Vagina (tissue), 2 donors: ENCODE results near the gene CACNA1H. TPM values are rescaled to one million over a fixed set of nuclear protein-coding genes. Genes with fewer than 3 reads are reported as not detected.

Experiments
- DNase-seq, 2 donors: peaks; one replicate each; pipeline ENCODE4 v3.0.0-alpha.2; 2017; ENCODE audit errors: extremely low spot score in 2 of 2
- H3K27ac ChIP-seq: fragments of 200-600 bp; sonication (generic); one replicate; pipeline ENCODE4 v1.5.1; 2019
- H3K27me3 ChIP-seq: fragments of 200-600 bp; sonication (generic); one replicate; pipeline ENCODE4 v1.5.1; 2019
- H3K36me3 ChIP-seq, 2 donors: fragments of 200-600 bp; sonication (generic); one replicate each; pipeline ENCODE4 v1.5.1; 2017 to 2019
- H3K4me1 ChIP-seq: fragments of 200-600 bp; sonication (generic); one replicate; pipeline ENCODE4 v1.5.1; 2019
- H3K4me3 ChIP-seq, 2 donors: fragments of 200-600 bp; sonication (generic); 1 replicate in 1 of 2; 2 replicates in 1 of 2; pipeline ENCODE4 v1.5.1; 2016 to 2019
- H3K9me3 ChIP-seq: fragments of 200-600 bp; sonication (generic); one replicate; pipeline ENCODE4 v1.5.1; 2019
- POLR2A ChIP-seq, 2 donors: fragments of 450-650 bp; IDR thresholded peaks; one replicate each; pipeline ENCODE4 v1.6.1; 2017; ENCODE audit warnings: antibody characterized with exemption in 2 of 2, mild to moderate bottlenecking in 2 of 2, moderate library complexity in 2 of 2
- POLR2AphosphoS5 ChIP-seq, 2 donors: sonication (generic); formaldehyde crosslinking; IDR thresholded peaks; one replicate each; pipeline ENCODE4 v1.9.0; 2017; ENCODE audit warnings: antibody characterized with exemption in 2 of 2, mild to moderate bottlenecking in 2 of 2, low read depth in 1 of 2; ENCODE audit not compliant: insufficient read depth in 1 of 2
- intact Hi-C: fragments of 100-400 bp; cut with DNase I; formaldehyde crosslinking; loops from one replicate; pipeline ENCODE4 v1.15.1; 2023
- total RNA-seq: library from RNA; depleted of rRNA; stranded (reverse); fragments of >200 nt; gene quantifications from one replicate; pipeline ENCODE4 v1.2.3, GENCODE V29; 2016
- TF ChIP-seq, protein P1 (sequence below), 3 experiments: fragments of 450-650 bp in 2 of 3; fragments of 200-600 bp in 1 of 3; sonication (generic) in 1 of 3; IDR thresholded peaks; one replicate each; pipeline ENCODE4 v1.5.1; 2017 to 2019; ENCODE audit warnings: antibody characterized with exemption in 3 of 3, mild to moderate bottlenecking in 2 of 3, moderate library complexity in 2 of 3

CACNA1H gene
- total RNA-seq, 1 donor from 2014 or later, result 10.8 TPM

DNA sequence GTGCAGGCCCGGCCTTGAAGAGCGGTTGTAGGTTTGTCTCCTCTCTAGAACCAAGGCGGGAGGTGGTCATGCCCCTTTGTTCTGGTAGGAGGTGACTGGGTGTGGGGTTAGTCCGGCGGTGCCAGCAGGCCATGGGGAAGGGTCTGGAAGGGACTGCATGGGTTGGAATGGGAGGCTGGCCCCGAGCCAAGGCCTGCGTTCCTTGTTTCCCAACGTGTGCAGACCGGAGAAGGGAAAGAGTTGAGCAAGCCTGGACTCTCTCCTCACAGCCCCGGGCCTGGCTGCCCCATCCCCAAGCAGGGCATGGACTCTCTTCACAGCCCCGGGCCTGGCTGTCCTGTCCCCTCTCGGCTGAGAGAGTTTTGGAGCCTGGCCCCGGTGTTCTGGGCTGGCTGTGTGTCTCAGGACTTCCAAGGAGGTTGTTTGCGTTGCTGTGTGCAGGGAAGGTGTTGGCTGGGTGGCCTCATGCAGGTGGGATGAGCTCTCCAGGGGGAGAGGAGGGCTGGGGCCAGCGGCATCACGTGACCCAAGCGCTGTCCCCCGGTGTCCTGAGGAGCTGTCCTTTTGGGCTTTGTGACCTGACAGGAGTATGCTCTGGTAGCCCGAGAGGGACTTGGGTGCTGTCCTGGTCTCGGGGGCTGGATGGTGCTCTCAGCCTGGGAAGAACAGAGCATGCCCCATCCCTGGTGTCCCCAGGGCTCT, 2.6 kb downstream of the CACNA1H start:
- peaks cover 43% of the 10 kb centered on the region for H3K4me1 ChIP-seq
- peak overlapping the region; percentile 54 for H3K27ac ChIP-seq
- peaks cover 11% of the 10 kb centered on the region for H3K27me3 ChIP-seq
- TF ChIP-seq, protein P1, sequence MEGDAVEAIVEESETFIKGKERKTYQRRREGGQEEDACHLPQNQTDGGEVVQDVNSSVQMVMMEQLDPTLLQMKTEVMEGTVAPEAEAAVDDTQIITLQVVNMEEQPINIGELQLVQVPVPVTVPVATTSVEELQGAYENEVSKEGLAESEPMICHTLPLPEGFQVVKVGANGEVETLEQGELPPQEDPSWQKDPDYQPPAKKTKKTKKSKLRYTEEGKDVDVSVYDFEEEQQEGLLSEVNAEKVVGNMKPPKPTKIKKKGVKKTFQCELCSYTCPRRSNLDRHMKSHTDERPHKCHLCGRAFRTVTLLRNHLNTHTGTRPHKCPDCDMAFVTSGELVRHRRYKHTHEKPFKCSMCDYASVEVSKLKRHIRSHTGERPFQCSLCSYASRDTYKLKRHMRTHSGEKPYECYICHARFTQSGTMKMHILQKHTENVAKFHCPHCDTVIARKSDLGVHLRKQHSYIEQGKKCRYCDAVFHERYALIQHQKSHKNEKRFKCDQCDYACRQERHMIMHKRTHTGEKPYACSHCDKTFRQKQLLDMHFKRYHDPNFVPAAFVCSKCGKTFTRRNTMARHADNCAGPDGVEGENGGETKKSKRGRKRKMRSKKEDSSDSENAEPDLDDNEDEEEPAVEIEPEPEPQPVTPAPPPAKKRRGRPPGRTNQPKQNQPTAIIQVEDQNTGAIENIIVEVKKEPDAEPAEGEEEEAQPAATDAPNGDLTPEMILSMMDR (IDR thresholded peaks at IDR 0.05), result no peak
- TF ChIP-seq POLR2AphosphoS5 (IDR thresholded peaks at IDR 0.05; ENCODE audit: insufficient read depth in 1 of 2, low read depth in 1 of 2), result no peak
- H3K36me3 ChIP-seq, result no peaks in the 10 kb centered on the region
- intact Hi-C loops, result loop anchor here (10.0 kb wide), 1 partner anchor 889 kb away; the partner anchor contains the start of genes NTHL1 and TSC2
- H3K9me3 ChIP-seq, result no peaks in the 10 kb centered on the region
- DNase-seq, result no peak
- H3K4me3 ChIP-seq, result peak overlapping the region; percentile 34 to 55

DNA sequence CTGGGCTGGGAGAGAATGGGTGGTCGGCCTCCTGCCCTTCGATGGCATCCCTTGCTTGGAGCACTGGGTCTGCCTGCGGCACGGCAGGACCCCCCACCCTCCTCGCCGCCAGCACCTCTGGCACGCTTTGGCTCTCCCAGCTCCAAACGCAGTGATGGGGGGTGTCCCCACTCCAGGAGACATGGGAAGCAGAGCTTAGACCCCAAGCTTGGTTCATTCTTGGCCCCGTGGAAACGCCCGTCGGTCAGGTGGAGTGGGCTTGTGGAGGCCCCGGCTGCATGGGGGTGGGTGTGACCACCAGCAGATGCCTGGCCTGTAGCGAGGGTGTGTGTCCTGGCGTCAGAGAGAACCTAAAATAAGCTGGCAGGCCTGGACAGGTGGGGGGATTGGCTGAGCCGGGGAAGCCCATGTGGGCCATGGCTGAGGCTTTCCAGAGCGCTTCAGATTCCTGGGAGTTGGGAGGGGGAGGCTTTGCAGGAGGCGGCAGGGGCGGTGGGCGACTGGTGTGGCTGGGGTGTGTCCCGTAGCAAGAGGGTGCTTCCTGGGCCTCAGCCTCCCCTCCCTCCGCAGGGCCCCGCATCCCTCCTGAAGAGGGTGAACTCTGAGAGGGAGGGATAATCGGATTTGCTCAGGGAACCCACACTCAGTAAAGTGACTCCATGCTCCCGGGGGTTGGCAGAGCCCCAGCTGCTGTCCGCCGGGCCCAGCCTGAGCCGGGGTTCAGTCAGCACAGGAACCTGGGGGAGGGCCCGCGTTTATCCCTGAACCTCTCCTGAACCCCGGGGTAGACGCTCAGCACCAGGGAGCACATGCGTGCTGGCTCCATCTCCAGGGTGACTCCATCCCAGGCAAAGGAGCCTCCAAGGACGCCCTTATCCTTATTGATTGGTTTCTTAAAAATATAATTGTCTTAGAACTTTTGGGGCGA, 3.4 kb downstream of the CACNA1H start:
- peaks cover 11% of the 10 kb centered on the region for H3K27me3 ChIP-seq
- peak overlapping the region in 1 of 2 donors; percentile 55 for H3K4me3 ChIP-seq
- no peak for DNase-seq
- no peaks in the 10 kb centered on the region for H3K9me3 ChIP-seq
- no peak for TF ChIP-seq POLR2AphosphoS5 (IDR thresholded peaks at IDR 0.05; ENCODE audit: insufficient read depth in 1 of 2, low read depth in 1 of 2)
- TF ChIP-seq, protein P1 (IDR thresholded peaks at IDR 0.05), result no peak
- no peak for TF ChIP-seq POLR2A (IDR thresholded peaks at IDR 0.05)
- H3K36me3 ChIP-seq, result no peaks in the 10 kb centered on the region
- peaks cover 51% of the 10 kb centered on the region for H3K4me1 ChIP-seq
- intact Hi-C loops, result loop anchor here (10.0 kb wide), 1 partner anchor 888 kb away; the partner anchor contains the start of genes NTHL1 and TSC2
- peak overlapping the region; percentile 54 for H3K27ac ChIP-seq

DNA sequence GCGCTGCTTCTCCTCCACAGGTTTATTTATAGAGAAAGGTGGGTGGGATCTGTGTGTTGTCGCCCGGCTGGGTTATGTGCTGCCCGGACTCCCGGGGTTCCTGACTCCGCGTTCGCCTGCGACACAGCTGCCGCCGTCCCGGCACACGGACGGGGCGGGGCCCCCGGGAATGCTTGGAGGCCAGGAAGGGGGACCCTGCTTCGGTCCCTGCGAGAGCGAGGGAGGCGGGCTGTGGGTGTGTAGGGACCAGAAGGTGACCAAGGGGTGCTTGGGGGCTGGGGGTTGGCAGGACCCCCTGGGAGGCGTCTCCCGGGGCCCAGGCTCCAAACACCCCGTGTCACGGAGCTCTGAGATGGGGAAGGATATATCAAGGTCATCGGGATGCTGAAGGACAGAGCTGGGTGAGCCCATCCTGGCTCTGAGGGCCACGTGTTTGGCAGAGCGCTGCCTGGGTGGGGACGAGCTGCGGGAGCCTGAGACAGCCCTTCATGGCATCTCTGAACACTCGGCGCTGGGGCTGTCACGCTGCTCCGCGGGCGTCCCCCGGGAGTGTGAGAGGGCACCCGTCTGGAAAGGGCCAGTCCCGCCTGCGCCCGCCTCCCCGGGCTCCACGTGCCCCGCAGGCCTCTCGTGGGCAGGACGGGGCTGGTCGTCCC, 4.2 kb downstream of the CACNA1H start:
- Histone ChIP-seq H3K36me3 (no peaks in the 10 kb centered on the region), H3K9me3 (no peaks in the 10 kb centered on the region), H3K27me3 (peaks cover 11% of the 10 kb centered on the region), H3K27ac (peak overlapping the region; percentile 54), H3K4me1 (peaks cover 55% of the 10 kb centered on the region), H3K4me3 (no peak overlapping the region)
- TF ChIP-seq POLR2AphosphoS5 (IDR thresholded peaks at IDR 0.05; ENCODE audit: insufficient read depth in 1 of 2, low read depth in 1 of 2), result no peak
- no peak for TF ChIP-seq POLR2A (IDR thresholded peaks at IDR 0.05)
- TF ChIP-seq, protein P1 (IDR thresholded peaks at IDR 0.05), result no peak
- intact Hi-C loops, result loop anchor here (10.0 kb wide), 1 partner anchor 888 kb away; the partner anchor contains the start of genes NTHL1 and TSC2
- no peak for DNase-seq

DNA sequence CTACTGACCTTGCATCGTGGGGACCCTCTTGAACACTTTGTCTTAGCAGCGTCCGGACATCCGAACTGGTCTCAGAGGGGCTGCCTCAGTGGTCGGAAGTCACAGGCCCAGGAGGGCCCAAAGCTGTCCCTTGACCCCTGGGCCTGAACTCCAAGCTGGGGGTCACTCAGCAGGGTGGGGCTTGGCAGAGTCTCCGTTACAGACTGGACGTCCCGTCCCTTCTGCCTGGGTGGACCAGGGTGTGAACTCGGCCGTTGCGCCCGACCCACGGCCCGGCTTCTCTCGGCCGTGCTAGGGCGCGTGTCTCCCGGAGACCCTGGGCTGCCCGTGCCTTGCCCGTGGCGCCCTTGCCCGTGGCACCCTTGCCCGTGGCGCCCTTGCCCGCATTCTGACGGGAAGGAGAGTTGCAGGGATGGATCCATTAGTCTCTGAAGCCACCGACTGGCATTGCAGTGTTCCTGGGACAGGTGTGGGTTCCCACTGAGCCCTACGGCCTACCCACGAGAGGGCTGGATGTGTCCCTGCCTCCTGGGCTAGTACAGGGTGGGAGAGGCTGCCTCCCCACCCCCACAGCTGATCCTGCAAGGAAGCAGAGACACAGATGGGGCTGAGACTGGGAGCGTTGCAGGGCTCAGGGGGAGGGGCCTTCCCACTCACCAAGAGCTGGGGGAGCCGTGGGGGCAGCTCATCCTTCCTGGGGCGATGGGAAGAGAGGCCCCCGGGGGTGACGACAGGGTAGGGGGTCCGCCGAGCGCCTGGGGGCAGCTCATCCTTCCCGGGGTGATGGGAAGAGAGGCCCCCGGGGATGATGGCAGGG, 4.9 kb downstream of the CACNA1H start:
- H3K27ac ChIP-seq, result peak overlapping the region; percentile 54
- H3K9me3 ChIP-seq, result no peaks in the 10 kb centered on the region
- H3K4me1 ChIP-seq, result peaks cover 55% of the 10 kb centered on the region
- no peaks in the 10 kb centered on the region for H3K36me3 ChIP-seq
- peak in 1 of 2 donors; percentile 61 for TF ChIP-seq POLR2AphosphoS5 (IDR thresholded peaks at IDR 0.05; ENCODE audit: insufficient read depth in 1 of 2, low read depth in 1 of 2)
- TF ChIP-seq POLR2A (IDR thresholded peaks at IDR 0.05), result no peak
- TF ChIP-seq, protein P1 (IDR thresholded peaks at IDR 0.05), result no peak
- H3K27me3 ChIP-seq, result peaks cover 11% of the 10 kb centered on the region
- DNase-seq, result no peak
- intact Hi-C loops, result loop anchor here (10.0 kb wide), 1 partner anchor 887 kb away; the partner anchor contains the start of genes NTHL1 and TSC2
- no peak overlapping the region for H3K4me3 ChIP-seq
